Kidney epithelial cell (primary cell): ENCODE results near the gene PIAS4. TPM values are rescaled to one million over a fixed set of nuclear protein-coding genes. Genes with fewer than 3 reads are reported as not detected.
A peak's percentile ranks its signal among the peaks of the same experiment; 100 is the strongest.

Experiments used
- DNase-seq: peaks from one replicate; pipeline ENCODE4 v3.0.0-alpha.2; 2010; ENCODE audit warnings: low read depth
- H3K27me3 ChIP-seq: 2 replicates; pipeline ENCODE4 v1.6.0; 2011; ENCODE audit warnings: low read length; ENCODE audit not compliant: control insufficient read depth, insufficient read depth
- H3K36me3 ChIP-seq: 2 replicates; pipeline ENCODE4 v1.5.1; 2011; ENCODE audit warnings: low read length; ENCODE audit not compliant: control insufficient read depth, insufficient read depth
- H3K4me3 ChIP-seq: 2 replicates; pipeline ENCODE4 v1.5.1; 2011; ENCODE audit warnings: low read depth, mild to moderate bottlenecking, control low read depth, low read length
- CTCF ChIP-seq: IDR thresholded peaks from 2 replicates; pipeline ENCODE4 v1.5.1; 2011; ENCODE audit warnings: mild to moderate bottlenecking, moderate library complexity, low read length, control low read depth, inconsistent platforms; ENCODE audit not compliant: insufficient read depth, poor library complexity, severe bottlenecking
- total RNA-seq: library from RNA; depleted of rRNA; stranded (reverse); fragments of >200 nt; gene quantifications from 2 replicates; pipeline ENCODE4 v1.2.3, GENCODE V29; 2015

Gene PIAS4
- total RNA-seq, 1 donor from 2014 or later, result 38.1 TPM

GRCh38 chr19:3984584-3984907 lies 23.0 kb upstream of the PIAS4 start:
- H3K27me3 ChIP-seq, result no peaks in the 10 kb centered on the region
- H3K4me3 ChIP-seq, result peak overlapping the region; percentile 92
- peaks cover 18% of the 10 kb centered on the region for H3K36me3 ChIP-seq
- no peak for TF ChIP-seq CTCF
- no peak for DNase-seq

- H3K27me3 ChIP-seq, result no peaks in the 10 kb centered on the region
- no peak for DNase-seq
Measured at GRCh38 chr19:3984908-3985642, 22.5 kb upstream of the PIAS4 start, which contains the start of gene EEF2. EEF2 (minus strand) TSS chr19:3985463; CDS start chr19:3985380, 83 bp downstream.

GRCh38 chr19:3985643-3986259 lies 21.8 kb upstream of the PIAS4 start:
- peaks cover 12% of the 10 kb centered on the region for H3K36me3 ChIP-seq
- H3K27me3 ChIP-seq, result no peaks in the 10 kb centered on the region
- peak overlapping the region; percentile 92 for H3K4me3 ChIP-seq
- TF ChIP-seq CTCF, result no peak
- no peak for DNase-seq

More at GRCh38 chr19:3984908-3985642, 22.5 kb upstream of the PIAS4 start, which contains the start of gene EEF2:
- H3K4me3 ChIP-seq, result peak within 1 kb of the TSS; percentile 92
- no peak for TF ChIP-seq CTCF
- peaks cover 14% of the 10 kb centered on the region for H3K36me3 ChIP-seq

- TF ChIP-seq CTCF, result peak; percentile 53
- peak; percentile 55 for DNase-seq
- Histone ChIP-seq H3K36me3 (peaks cover 9% of the 10 kb centered on the region), H3K27me3 (no peaks in the 10 kb centered on the region), H3K4me3 (peak overlapping the region; percentile 92)
Measured at GRCh38 chr19:3986260-3987041, 21.1 kb upstream of the PIAS4 start.

- peak overlapping the region; percentile 0 for H3K4me3 ChIP-seq
- DNase-seq, result peak; percentile 32
- peak; percentile 95 for TF ChIP-seq CTCF
- peaks cover 8% of the 10 kb centered on the region for H3K36me3 ChIP-seq
- no peaks in the 10 kb centered on the region for H3K27me3 ChIP-seq
Measured at GRCh38 chr19:3987619-3988371, 19.7 kb upstream of the PIAS4 start.
